HepG2 (cell line): Measurements from ENCODE around the gene ZNF747. TPM values are rescaled to one million over a fixed set of nuclear protein-coding genes. Genes with fewer than 3 reads are reported as not detected.

Source experiments
- CAMTA2 ChIP-seq: sonication (generic); formaldehyde crosslinking; IDR thresholded peaks from 2 replicates; pipeline ENCODE4 v1.4.0; 2020; ENCODE audit warnings: mild to moderate bottlenecking, missing genetic modification reagents, borderline replicate concordance
- ETV5 ChIP-seq: IDR thresholded peaks from 2 replicates; pipeline ENCODE4 v1.6.1; 2018; ENCODE audit warnings: missing biosample characterization, missing genetic modification reagents, inconsistent platforms, borderline replicate concordance
- HMGA1 ChIP-seq: sonication (generic); formaldehyde crosslinking; conservative IDR thresholded peaks from 2 replicates; pipeline ENCODE4 v1.4.0; 2020; ENCODE audit warnings: missing genetic modification reagents
- KLF16 ChIP-seq, 2 experiments: sonication (generic) in 1 of 2; formaldehyde crosslinking in 1 of 2; IDR thresholded peaks; 2 replicates each; pipeline versions ENCODE4 v1.6.1 to v1.8.0; 2016 to 2023; ENCODE audit warnings: missing genetic modification reagents in 2 of 2, missing compliant biosample characterization in 1 of 2
- MTA1 ChIP-seq: sonication (generic); formaldehyde crosslinking; IDR thresholded peaks from 2 replicates; pipeline ENCODE4 v1.4.0; 2020; ENCODE audit warnings: missing genetic modification reagents, mild to moderate bottlenecking, borderline replicate concordance
- NFE2L2 ChIP-seq: fragments of 150-350 bp; IDR thresholded peaks from 2 replicates; pipeline ENCODE4 v1.6.1; 2014; ENCODE audit warnings: low read length
- NFRKB ChIP-seq: fragments of 450-650 bp; IDR thresholded peaks from 2 replicates; pipeline ENCODE4 v1.6.1; 2017
- RARA ChIP-seq: IDR thresholded peaks from 2 replicates; pipeline ENCODE4 v1.6.1; 2016; ENCODE audit warnings: missing genetic modification reagents, missing compliant biosample characterization
- RFX3 ChIP-seq: IDR thresholded peaks from 2 replicates; pipeline ENCODE4 v1.6.1; 2016; ENCODE audit warnings: missing biosample characterization, missing genetic modification reagents
- RXRB ChIP-seq: IDR thresholded peaks from 2 replicates; pipeline ENCODE4 v1.6.1; 2016; ENCODE audit warnings: borderline replicate concordance, missing genetic modification reagents, missing compliant biosample characterization
- SP2 ChIP-seq: sonication (generic); formaldehyde crosslinking; IDR thresholded peaks from 2 replicates; pipeline ENCODE4 v1.5.1; 2020; ENCODE audit warnings: mild to moderate bottlenecking, missing genetic modification reagents
- SRSF9 ChIP-seq: fragments of 200-400 bp; formaldehyde crosslinking; IDR thresholded peaks from 2 replicates; pipeline ENCODE4 v1.6.1; 2018; ENCODE audit warnings: borderline replicate concordance, mild to moderate bottlenecking, low read depth, low read length; ENCODE audit not compliant: insufficient read depth, poor library complexity, severe bottlenecking
- SRY ChIP-seq: sonication (generic); formaldehyde crosslinking; IDR thresholded peaks from 2 replicates; pipeline ENCODE4 v1.8.0; 2022; ENCODE audit warnings: mild to moderate bottlenecking, missing genetic modification reagents
- ZFP36 ChIP-seq: fragments of 150-350 bp; IDR thresholded peaks from 2 replicates; pipeline ENCODE4 v1.6.1; 2018; ENCODE audit warnings: borderline replicate concordance, low read length, low read depth; ENCODE audit not compliant: partially characterized antibody
- ZNF10 ChIP-seq: sonication (generic); formaldehyde crosslinking; IDR thresholded peaks from 2 replicates; pipeline ENCODE4 v1.4.0; 2020; ENCODE audit warnings: mild to moderate bottlenecking, low read depth, missing genetic modification reagents, borderline replicate concordance
- ZNF501 ChIP-seq: sonication (generic); formaldehyde crosslinking; IDR thresholded peaks from 2 replicates; pipeline ENCODE4 v1.5.1; 2020; ENCODE audit warnings: mild to moderate bottlenecking, moderate library complexity, missing genetic modification reagents
- ZNF724P ChIP-seq: sonication (generic); formaldehyde crosslinking; IDR thresholded peaks from 2 replicates; pipeline ENCODE4 v1.8.0; 2022; ENCODE audit warnings: missing genetic modification reagents, borderline replicate concordance
- ZNF768 ChIP-seq: sonication (generic); formaldehyde crosslinking; IDR thresholded peaks from 2 replicates; pipeline ENCODE4 v1.4.0; 2020; ENCODE audit warnings: missing genetic modification reagents
- ZNF772 ChIP-seq: sonication (generic); formaldehyde crosslinking; IDR thresholded peaks from 2 replicates; pipeline ENCODE4 v1.5.0; 2020; ENCODE audit warnings: mild to moderate bottlenecking, missing genetic modification reagents
- ZXDC ChIP-seq: sonication (generic); formaldehyde crosslinking; IDR thresholded peaks from 2 replicates; pipeline ENCODE4 v1.5.0; 2020; ENCODE audit warnings: mild to moderate bottlenecking, missing genetic modification reagents
- polyA plus RNA-seq, 8 experiments: library from polyadenylated mRNA; depleted of rRNA in 3 of 8; stranded (reverse) in 7 of 8; unstranded in 1 of 8; fragments of >200 nt; fragmentation: Illumina TruSeq in 4 of 8; extraction: Trizol in 4 of 8; gene quantifications; 2 replicates each; pipeline versions ENCODE4 v1.2.1 to v1.2.3, GENCODE V29; 2011 to 2016; ENCODE audit warnings: low read depth in 4 of 8, missing spikeins in 1 of 8, mixed read lengths in 1 of 8; ENCODE audit not compliant: insufficient read depth in 1 of 8
- total RNA-seq, 5 experiments: library from RNA; depleted of rRNA; stranded (reverse); fragments of >200 nt; fragmentation: Illumina TruSeq; extraction: Trizol; gene quantifications; 2 replicates each; pipeline ENCODE4 v1.2.3, GENCODE V29; 2016; ENCODE audit warnings: low read depth in 1 of 5
- TF ChIP-seq, protein P1 (sequence below): sonication (generic); formaldehyde crosslinking; IDR thresholded peaks from 2 replicates; pipeline ENCODE4 v1.8.0; 2023; ENCODE audit warnings: mild to moderate bottlenecking, missing genetic modification reagents
- TF ChIP-seq, protein P2 (sequence below): sonication (generic); formaldehyde crosslinking; IDR thresholded peaks from 2 replicates; pipeline ENCODE4 v1.5.1; 2020; ENCODE audit warnings: missing genetic modification reagents, mild to moderate bottlenecking, borderline replicate concordance
- TF ChIP-seq, protein P3 (sequence below): sonication (generic); formaldehyde crosslinking; IDR thresholded peaks from 2 replicates; pipeline ENCODE4 v1.5.1; 2020; ENCODE audit warnings: mild to moderate bottlenecking, missing genetic modification reagents, moderate library complexity

ZNF747 gene
- total and polyA plus RNA-seq, 2 of the 13 experiments (the other 11 are each of a cell fraction or from before 2014, with no cell fraction given) = 7.2 to 10.2 TPM

DNA sequence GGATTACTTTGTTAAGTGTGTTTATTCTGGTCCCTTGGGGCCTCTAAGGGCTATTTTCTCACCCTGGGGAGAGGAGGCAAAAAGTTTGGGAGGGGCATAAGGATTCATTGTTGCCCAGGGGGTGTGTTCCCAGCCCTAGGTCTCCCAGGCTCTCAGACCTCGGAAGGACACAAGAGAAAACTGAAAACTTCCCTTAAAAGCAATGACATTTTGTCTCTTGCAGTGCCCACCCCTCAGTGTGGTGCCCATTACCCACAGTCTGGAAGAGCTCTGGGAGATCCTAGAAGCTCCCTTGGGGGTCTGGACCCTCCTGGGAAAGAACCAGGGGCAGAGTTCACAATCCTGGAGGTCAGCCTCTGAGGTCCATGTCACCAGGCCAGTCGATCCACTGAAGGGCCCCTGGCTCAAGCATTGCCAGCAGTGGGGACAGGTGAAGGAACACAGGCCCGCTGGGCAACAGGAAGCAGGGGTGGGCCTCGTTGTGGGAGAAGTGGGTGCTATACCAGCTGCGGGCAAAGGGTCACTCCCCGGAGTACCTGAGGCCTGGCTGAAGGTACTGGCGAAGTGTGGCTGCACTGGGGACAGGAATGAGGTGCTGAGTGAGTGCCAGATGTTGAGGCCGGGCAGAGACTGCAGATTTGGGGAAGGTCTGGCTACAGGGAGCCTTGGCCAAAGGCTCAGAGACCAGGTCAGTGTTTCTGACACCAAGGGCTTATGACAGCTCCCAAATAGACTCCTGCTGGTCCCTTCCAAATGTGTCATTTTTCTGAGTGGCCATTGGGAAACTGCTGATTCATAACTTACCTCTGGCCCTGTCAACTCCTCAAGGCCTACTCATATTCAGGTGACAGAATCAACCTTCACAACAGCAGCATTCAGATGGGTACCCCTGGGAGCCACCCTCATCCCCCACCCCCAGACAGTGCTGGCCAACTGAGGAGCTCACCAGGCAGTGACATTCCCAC is 4.6 kb upstream of the ZNF747 start (continued):
- TF ChIP-seq ZFP36 (no peak), RXRB (CRISPR knock-in tag) (no peak), RFX3 (CRISPR knock-in tag) (no peak), NFE2L2 (peak; percentile 29; the same call in 1 of the 2 replicates), ZNF10 (no peak), SP2 (CRISPR knock-in tag) (no peak), RARA (no peak), ETV5 (CRISPR knock-in tag) (peak; percentile 14; the same call in 1 of the 2 replicates), CAMTA2 (CRISPR knock-in tag) (no peak), HMGA1 (CRISPR knock-in tag) (no peak), KLF16 (CRISPR knock-in tag; IDR thresholded peaks at IDR 0.05) (no peak), SRY (CRISPR knock-in tag) (no peak), ZNF724P (CRISPR knock-in tag) (no peak), MTA1 (CRISPR knock-in tag) (0 out of 2 replicates have a peak, but pooled peaks have one; percentile 35), SRSF9 (no peak), NFRKB (no peak), ZNF768 (no peak), ZXDC (CRISPR knock-in tag) (no peak), ZNF501 (CRISPR knock-in tag) (0 out of 2 replicates have a peak, but pooled peaks have one; percentile 29), ZNF772 (CRISPR knock-in tag) (peak; percentile 55; the same call in 1 of the 2 replicates)
- TF ChIP-seq, protein P1, sequence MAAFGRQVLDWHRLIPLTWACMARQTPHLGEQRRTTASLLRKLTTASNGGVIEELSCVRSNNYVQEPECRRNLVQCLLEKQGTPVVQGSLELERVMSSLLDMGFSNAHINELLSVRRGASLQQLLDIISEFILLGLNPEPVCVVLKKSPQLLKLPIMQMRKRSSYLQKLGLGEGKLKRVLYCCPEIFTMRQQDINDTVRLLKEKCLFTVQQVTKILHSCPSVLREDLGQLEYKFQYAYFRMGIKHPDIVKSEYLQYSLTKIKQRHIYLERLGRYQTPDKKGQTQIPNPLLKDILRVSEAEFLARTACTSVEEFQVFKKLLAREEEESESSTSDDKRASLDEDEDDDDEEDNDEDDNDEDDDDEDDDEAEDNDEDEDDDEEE (CRISPR knock-in tag) = 0 out of 2 replicates have a peak, but pooled peaks have one; percentile 20
- TF ChIP-seq, protein P2, sequence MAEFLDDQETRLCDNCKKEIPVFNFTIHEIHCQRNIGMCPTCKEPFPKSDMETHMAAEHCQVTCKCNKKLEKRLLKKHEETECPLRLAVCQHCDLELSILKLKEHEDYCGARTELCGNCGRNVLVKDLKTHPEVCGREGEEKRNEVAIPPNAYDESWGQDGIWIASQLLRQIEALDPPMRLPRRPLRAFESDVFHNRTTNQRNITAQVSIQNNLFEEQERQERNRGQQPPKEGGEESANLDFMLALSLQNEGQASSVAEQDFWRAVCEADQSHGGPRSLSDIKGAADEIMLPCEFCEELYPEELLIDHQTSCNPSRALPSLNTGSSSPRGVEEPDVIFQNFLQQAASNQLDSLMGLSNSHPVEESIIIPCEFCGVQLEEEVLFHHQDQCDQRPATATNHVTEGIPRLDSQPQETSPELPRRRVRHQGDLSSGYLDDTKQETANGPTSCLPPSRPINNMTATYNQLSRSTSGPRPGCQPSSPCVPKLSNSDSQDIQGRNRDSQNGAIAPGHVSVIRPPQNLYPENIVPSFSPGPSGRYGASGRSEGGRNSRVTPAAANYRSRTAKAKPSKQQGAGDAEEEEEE (CRISPR knock-in tag) = no peak
- TF ChIP-seq, protein P3, sequence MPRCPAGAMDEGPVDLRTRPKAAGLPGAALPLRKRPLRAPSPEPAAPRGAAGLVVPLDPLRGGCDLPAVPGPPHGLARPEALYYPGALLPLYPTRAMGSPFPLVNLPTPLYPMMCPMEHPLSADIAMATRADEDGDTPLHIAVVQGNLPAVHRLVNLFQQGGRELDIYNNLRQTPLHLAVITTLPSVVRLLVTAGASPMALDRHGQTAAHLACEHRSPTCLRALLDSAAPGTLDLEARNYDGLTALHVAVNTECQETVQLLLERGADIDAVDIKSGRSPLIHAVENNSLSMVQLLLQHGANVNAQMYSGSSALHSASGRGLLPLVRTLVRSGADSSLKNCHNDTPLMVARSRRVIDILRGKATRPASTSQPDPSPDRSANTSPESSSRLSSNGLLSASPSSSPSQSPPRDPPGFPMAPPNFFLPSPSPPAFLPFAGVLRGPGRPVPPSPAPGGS (CRISPR knock-in tag) = peak; percentile 38; the same call in 1 of the 2 replicates
